Heart right ventricle (tissue), 16 donors: ENCODE measurements around the gene COPS9. TPM values are rescaled to one million over a fixed set of nuclear protein-coding genes. Genes with fewer than 3 reads are reported as not detected.

ENCODE experiments used
- ATAC-seq, 8 donors: fragments of 200-7000 bp; cut with Tn5 transposase; one replicate each; pipeline ENCODE4 v1.9.1; 2020; ENCODE audit warnings: mild to moderate bottlenecking in 8 of 8, moderate library complexity in 8 of 8, moderate number of reproducible peaks in 1 of 8
- DNase-seq, 2 donors: peaks; one replicate each; pipeline ENCODE4 v3.0.0-alpha.2; 2020
- H3K27ac ChIP-seq, 10 donors: fragments of 200-600 bp; sonication (generic) in 2 of 10; one replicate each; pipeline versions ENCODE4 v1.5.0 to v1.8.0; 2020 to 2022; ENCODE audit warnings: mild to moderate bottlenecking in 3 of 10
- H3K27me3 ChIP-seq, 7 donors: fragments of 200-600 bp; one replicate each; pipeline ENCODE4 v1.8.0; 2021 to 2022; ENCODE audit warnings: mild to moderate bottlenecking in 2 of 7
- H3K36me3 ChIP-seq, 9 donors: fragments of 200-600 bp; sonication (generic) in 1 of 9; one replicate each; pipeline versions ENCODE4 v1.5.0 to v1.8.0; 2020 to 2022; ENCODE audit warnings: mild to moderate bottlenecking in 2 of 9
- H3K4me1 ChIP-seq, 9 donors: fragments of 200-600 bp; sonication (generic) in 1 of 9; one replicate each; pipeline versions ENCODE4 v1.5.0 to v1.8.0; 2020 to 2022; ENCODE audit warnings: mild to moderate bottlenecking in 4 of 9
- H3K4me3 ChIP-seq, 10 donors: fragments of 200-600 bp; sonication (generic) in 2 of 10; one replicate each; pipeline versions ENCODE4 v1.5.0 to v1.8.0; 2020 to 2022; ENCODE audit warnings: mild to moderate bottlenecking in 7 of 10, moderate library complexity in 2 of 10
- H3K9me3 ChIP-seq, 11 donors: fragments of 200-600 bp in 10 of 11; sonication (generic) in 2 of 11; one replicate each; pipeline versions ENCODE4 v1.5.0 to v1.8.0; 2013 to 2022; ENCODE audit warnings: mild to moderate bottlenecking in 2 of 11, control low read depth in 1 of 11, moderate library complexity in 1 of 11
- WGBS, 2 donors: extraction: QIAGEN DNeasy Blood & Tissue Kit; methylation state at CpG; one replicate each; pipeline ENCODE4 v1.1.7; 2013; ENCODE audit warnings: inconsistent platforms in 1 of 2; 5-methylcytosine and 5-hydroxymethylcytosine counted together
- intact Hi-C, 10 donors: fragments of 100-400 bp; cut with DNase I; formaldehyde crosslinking; loops; one replicate each; pipeline versions ENCODE4 v1.11.1 to v1.14.2; 2022
- polyA plus RNA-seq, 2 donors: library from polyadenylated mRNA; stranded (reverse); fragments of 200-250 nt; gene quantifications; one replicate each; pipeline ENCODE4 v1.2.3, GENCODE V29; 2013
- total RNA-seq, 10 donors: library from RNA; stranded (reverse); fragmentation: NEBNext Ultra II Directional in 3 of 10; extraction: Animal tissue kit (Norgen Biotek cat#: 25700) in 3 of 10; gene quantifications; one replicate each; pipeline versions ENCODE4 v1.2.1 to v1.2.4, GENCODE V29; 2021 to 2023
- TF ChIP-seq, protein P1 (sequence below), 9 donors: fragments of 200-600 bp; sonication (generic) in 2 of 9; IDR thresholded peaks; one replicate each; pipeline versions ENCODE4 v1.5.0 to v1.8.0; 2021 to 2022; ENCODE audit warnings: antibody characterized with exemption in 9 of 9, mild to moderate bottlenecking in 5 of 9, moderate library complexity in 1 of 9
- donor health status: Arrhythmogenic right ventricular cardiomyopathy.
- donor health status: ischemic (EF 13 %, LVEDD 7.1; RV severe dilation, severe dysfunction).
- donor health status: healthy with polysubstance abuse.
- donor health status: DM: no; HTN: yes; CAD: no.
- donor health status: DM: no; HTN: no; CAD: no.
- donor health status: ischemic (EF 25% LVEDD 6.9; RV normal size, moderate dysfunction).
- donor health status: ischemic (EF 25% LVEDD 5.7; RV mildly dilated, moderate dysfunction).
- donor health status: healthy.
- donor health status: DM: yes; HTN: yes; CAD: no.
- donor health status: Ischemic cardiomyopathy.
- donor health status: ischemic (EF 35%, LVEDD 5.7; RV mildly dilated, moderate dysfunction).
- donor health status: nonischemic (EF 11% LVEDD 7.7; RV severe dilation, severe dysfunction).
- donor health status: DM: yes; HTN: yes; CAD: no.
- donor health status: PGD.
- donor health status: ischemic (EF 29% LVEDD 5.4; RV normal size, mild dysfunction).
- donor health status: nonischemic (EF 23%, LVEDD 6.1; RV moderate dilation, normal function).

COPS9 gene
- total and polyA plus RNA-seq, 12 donors: 135 to 495 (median 169) TPM

DNA sequence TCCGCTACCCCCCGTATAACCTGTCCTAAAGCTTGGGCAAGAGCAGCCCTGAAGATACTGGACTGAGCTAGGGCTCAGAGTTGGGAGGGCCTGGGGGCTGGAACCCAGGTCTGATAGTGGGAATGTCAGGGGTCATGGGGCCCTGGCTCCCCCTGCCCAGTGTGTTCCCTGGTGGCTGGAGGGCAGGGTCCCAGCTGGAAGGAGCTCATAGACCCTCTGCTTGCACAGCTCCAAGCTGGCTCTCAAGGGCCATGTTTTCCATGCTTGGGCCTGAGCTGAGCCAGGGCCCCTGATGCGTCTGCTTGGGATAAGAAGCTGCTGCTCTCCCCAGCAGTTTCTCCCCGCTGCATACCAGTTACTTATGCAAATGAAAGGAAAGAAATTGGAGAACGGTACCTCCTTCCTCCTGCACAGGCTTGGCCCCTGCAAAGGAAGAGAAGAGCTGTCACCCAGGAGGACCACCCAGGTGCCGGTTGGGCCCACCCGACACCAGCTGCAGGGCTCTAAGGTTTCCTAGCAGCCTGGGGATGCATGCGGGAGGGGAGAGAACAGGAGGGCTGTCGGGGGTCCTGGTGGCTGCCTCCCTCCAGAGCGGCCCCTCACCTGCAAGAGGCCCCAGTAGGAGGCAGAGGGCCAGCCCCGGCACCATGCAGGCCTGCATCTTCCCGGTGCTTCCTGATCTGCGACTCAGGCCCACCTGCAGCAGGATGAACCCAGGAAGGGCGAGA, 3.7 kb upstream of the COPS9 start:
- Histone ChIP-seq H3K27ac (no peak overlapping the region), H3K36me3 (no peaks in the 10 kb centered on the region), H3K27me3 (peaks cover 0 to 31% (median 17%) of the 10 kb centered on the region in 7 donors), H3K4me3 (no peak overlapping the region), H3K4me1 (peaks cover 6 to 23% (median 14%) of the 10 kb centered on the region in 9 donors), H3K9me3 (no peaks in the 10 kb centered on the region)
- TF ChIP-seq, protein P1, sequence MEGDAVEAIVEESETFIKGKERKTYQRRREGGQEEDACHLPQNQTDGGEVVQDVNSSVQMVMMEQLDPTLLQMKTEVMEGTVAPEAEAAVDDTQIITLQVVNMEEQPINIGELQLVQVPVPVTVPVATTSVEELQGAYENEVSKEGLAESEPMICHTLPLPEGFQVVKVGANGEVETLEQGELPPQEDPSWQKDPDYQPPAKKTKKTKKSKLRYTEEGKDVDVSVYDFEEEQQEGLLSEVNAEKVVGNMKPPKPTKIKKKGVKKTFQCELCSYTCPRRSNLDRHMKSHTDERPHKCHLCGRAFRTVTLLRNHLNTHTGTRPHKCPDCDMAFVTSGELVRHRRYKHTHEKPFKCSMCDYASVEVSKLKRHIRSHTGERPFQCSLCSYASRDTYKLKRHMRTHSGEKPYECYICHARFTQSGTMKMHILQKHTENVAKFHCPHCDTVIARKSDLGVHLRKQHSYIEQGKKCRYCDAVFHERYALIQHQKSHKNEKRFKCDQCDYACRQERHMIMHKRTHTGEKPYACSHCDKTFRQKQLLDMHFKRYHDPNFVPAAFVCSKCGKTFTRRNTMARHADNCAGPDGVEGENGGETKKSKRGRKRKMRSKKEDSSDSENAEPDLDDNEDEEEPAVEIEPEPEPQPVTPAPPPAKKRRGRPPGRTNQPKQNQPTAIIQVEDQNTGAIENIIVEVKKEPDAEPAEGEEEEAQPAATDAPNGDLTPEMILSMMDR (IDR thresholded peaks at IDR 0.05): no peak
- intact Hi-C loops: loop anchor here in 7 of 10 donors (2.0 to 10.0 kb wide), 4 partner anchors 79 to 1105 kb away; no protein-coding TSS in a partner anchor
- DNase-seq (no peak), ATAC-seq (no peak)
- 50 to 53% methylated on average over 14 of the region's 14 CpGs for WGBS, 2 donors

DNA sequence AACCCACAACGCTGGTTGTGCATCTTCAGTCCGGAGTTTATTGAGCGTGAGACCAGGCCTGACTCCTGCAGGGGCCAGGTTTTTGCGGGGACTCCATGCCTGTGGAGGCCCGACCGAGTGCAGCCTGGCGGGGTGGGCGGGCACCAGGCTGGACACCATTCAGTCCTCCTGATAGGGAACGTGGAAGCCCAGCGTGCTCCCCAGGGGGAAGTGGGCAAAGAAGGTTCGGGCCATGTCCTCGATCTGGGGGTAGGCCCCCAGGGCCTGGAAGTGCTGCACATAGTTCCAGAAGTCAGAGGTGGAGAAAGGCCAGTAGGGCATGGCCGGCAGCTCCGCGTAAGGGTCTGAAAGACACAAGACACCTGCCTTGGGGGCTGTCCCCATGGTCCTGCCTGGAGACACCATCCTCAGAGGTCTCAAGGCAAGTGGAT, 2.9 kb upstream of the COPS9 start:
- no peak for ATAC-seq
- intact Hi-C loops: no loop called here
- TF ChIP-seq, protein P1 (IDR thresholded peaks at IDR 0.05): no peak
- Histone ChIP-seq H3K4me3 (no peak overlapping the region), H3K9me3 (no peaks in the 10 kb centered on the region), H3K27me3 (peaks cover 0 to 24% (median 15%) of the 10 kb centered on the region in 7 donors), H3K27ac (no peak overlapping the region), H3K4me1 (peaks cover 9 to 27% (median 19%) of the 10 kb centered on the region in 9 donors), H3K36me3 (peaks cover 0 to under 1% (median 0%) of the 10 kb centered on the region in 9 donors)
- 90 to 92% methylated on average over 15 of the region's 15 CpGs for WGBS, 2 donors
- no peak for DNase-seq

DNA sequence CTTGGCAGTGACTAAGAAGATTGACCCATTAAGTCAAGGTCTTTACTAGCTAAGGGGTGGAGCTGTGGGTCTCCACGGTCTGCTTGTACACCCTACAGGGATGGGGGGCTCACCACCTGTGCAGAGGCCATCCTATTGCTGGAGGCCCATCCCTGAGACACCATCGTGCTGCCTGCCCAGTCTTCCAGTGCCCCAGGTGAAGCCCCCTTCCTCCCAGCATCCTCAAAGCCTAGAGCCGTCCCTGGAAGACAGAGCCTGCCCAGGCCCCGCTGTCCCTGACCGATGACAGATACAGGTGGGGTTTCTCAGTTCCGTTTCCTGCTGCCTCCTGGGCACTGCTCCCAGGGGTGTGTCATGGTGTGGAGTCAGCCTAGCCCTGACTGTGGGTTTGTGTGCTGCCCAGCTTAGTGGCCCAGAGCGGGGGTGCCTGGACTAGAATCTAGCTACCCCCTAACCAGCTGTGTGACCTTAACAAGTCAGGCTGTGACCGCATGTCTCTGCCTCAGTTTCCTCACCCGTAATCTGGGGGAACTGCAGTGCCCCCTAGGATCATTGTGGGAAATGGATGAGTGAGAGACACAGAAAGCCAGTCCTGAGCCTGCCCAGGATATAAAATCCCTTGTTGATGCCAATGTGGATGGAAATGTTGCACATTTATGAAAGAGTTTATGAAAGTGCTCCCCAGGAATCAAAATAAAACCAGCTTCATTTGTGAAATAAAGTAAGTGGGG, 2.3 kb upstream of the COPS9 start:
- no peak overlapping the region for H3K27ac ChIP-seq
- peaks cover 0 to 7% (median 3%) of the 10 kb centered on the region in 9 donors for H3K36me3 ChIP-seq
- H3K9me3 ChIP-seq: no peaks in the 10 kb centered on the region
- peaks cover 0 to 21% (median 10%) of the 10 kb centered on the region in 7 donors for H3K27me3 ChIP-seq
- 71 to 72% methylated on average over 9 of the region's 9 CpGs for WGBS, 2 donors
- H3K4me3 ChIP-seq: no peak overlapping the region
- ATAC-seq: no peak
- TF ChIP-seq, protein P1 (IDR thresholded peaks at IDR 0.05): no peak
- DNase-seq: no peak
- peaks cover 8 to 22% (median 19%) of the 10 kb centered on the region in 9 donors for H3K4me1 ChIP-seq
- intact Hi-C loops: no loop called here

GRCh38 chr2:240137596-240138253, 1.6 kb upstream of the COPS9 start:
- DNase-seq: no peak

More at GRCh38 chr2:240137596-240138253, 1.6 kb upstream of the COPS9 start:
- ATAC-seq: no peak
- 90 to 92% methylated on average over 19 of the region's 19 CpGs for WGBS, 2 donors
- intact Hi-C loops: no loop called here
- Histone ChIP-seq H3K9me3 (no peaks in the 10 kb centered on the region), H3K27ac (no peak overlapping the region), H3K4me3 (no peak overlapping the region), H3K36me3 (peaks cover 0 to 14% (median 9%) of the 10 kb centered on the region in 9 donors), H3K27me3 (peaks cover 0 to 14% (median 7%) of the 10 kb centered on the region in 7 donors), H3K4me1 (peaks cover 8 to 22% (median 19%) of the 10 kb centered on the region in 9 donors)
- TF ChIP-seq, protein P1 (IDR thresholded peaks at IDR 0.05): no peak
